GM19463 (cell line): ENCODE results near the gene KIRREL2.

Source experiments
- ATAC-seq: cut with Tn5 transposase; IDR thresholded peaks from one replicate; pipeline ENCODE4 v1.9.1; 2021; ENCODE audit warnings: mild to moderate bottlenecking, moderate library complexity; ENCODE audit not compliant: unreplicated experiment

Gene KIRREL2

GRCh38 chr19:35844482-35845214 lies 12.1 kb upstream of the KIRREL2 start:
- ATAC-seq = no peak

GRCh38 chr19:35845215-35846037 lies 11.3 kb upstream of the KIRREL2 start:
- no peak for ATAC-seq

GRCh38 chr19:35846038-35846668 lies 10.6 kb upstream of the KIRREL2 start:
- no peak for ATAC-seq

- no peak for ATAC-seq
Measured at GRCh38 chr19:35847911-35848310, 8.8 kb upstream of the KIRREL2 start.

GRCh38 chr19:35848486-35848885 lies 8.2 kb upstream of the KIRREL2 start:
- ATAC-seq = no peak

- no peak for ATAC-seq
Measured at GRCh38 chr19:35848919-35849505, 7.7 kb upstream of the KIRREL2 start.

- no peak for ATAC-seq
Measured at GRCh38 chr19:35851213-35852028, 5.3 kb upstream of the KIRREL2 start.

- no peak for ATAC-seq
Measured at GRCh38 chr19:35852029-35852780, 4.5 kb upstream of the KIRREL2 start, which contains the start of gene NPHS1. NPHS1 (minus strand) TSS chr19:35852504; CDS start chr19:35851837, 667 bp downstream.

GRCh38 chr19:35853038-35853756 lies 3.5 kb upstream of the KIRREL2 start:
- no peak for ATAC-seq

GRCh38 chr19:35858311-35858710 lies 1.6 kb downstream of the KIRREL2 start:
- no peak for ATAC-seq

GRCh38 chr19:35859414-35859813 lies 2.7 kb downstream of the KIRREL2 start:
- ATAC-seq = no peak

GRCh38 chr19:35860436-35860817 lies 3.7 kb downstream of the KIRREL2 start:
- ATAC-seq = no peak

- no peak for ATAC-seq
Measured at GRCh38 chr19:35860818-35861639, 4.3 kb downstream of the KIRREL2 start.

GRCh38 chr19:35861640-35862160 lies 5.0 kb downstream of the KIRREL2 start:
- no peak for ATAC-seq

GRCh38 chr19:35862528-35862927 lies 5.8 kb downstream of the KIRREL2 start:
- no peak for ATAC-seq

GRCh38 chr19:35863018-35863417 lies 6.3 kb downstream of the KIRREL2 start:
- no peak for ATAC-seq

- no peak for ATAC-seq
Measured at GRCh38 chr19:35868172-35868822, 11.6 kb downstream of the KIRREL2 start, which contains the start of gene APLP1. APLP1 (plus strand) TSS chr19:35868574; CDS start chr19:35868637, 63 bp downstream.
